Loucy (cell line): Measurements from ENCODE around the gene CLCN2.

ENCODE experiments used
- CTCF ChIP-seq: fragments of 200-600 bp; sonication (generic); conservative IDR thresholded peaks from 2 replicates; pipeline ENCODE4 v1.5.1; 2014; ENCODE audit warnings: mild to moderate bottlenecking, antibody characterized with exemption, low read length
- EZH2phosphoT487 ChIP-seq: fragments of 200-600 bp; IDR thresholded peaks from 2 replicates; pipeline ENCODE4 v1.6.1; 2018; ENCODE audit warnings: antibody characterized with exemption, mild to moderate bottlenecking, moderate library complexity, borderline replicate concordance

- TF ChIP-seq CTCF (no peak), EZH2phosphoT487 (no peak)
Measured at GRCh38 chr3:184372296-184372821, 11.0 kb upstream of the CLCN2 start.
